ENCODE measurements around the gene ABAT. TPM values are rescaled to one million over a fixed set of nuclear protein-coding genes. Genes with fewer than 3 reads are reported as not detected.
A peak's percentile ranks its signal among the peaks of the same experiment; 100 is the strongest.

The ABAT gene
- total and polyA plus RNA-seq, 2 of the 8 experiments (the other 6 are each of a cell fraction or from before 2014, with no cell fraction given): 6.4 to 8.4 TPM

GRCh38 chr16:8736123-8736668, 61.8 kb downstream of the ABAT start:
- Histone ChIP-seq H2AK5ac (ENCODE audit: low read depth, low read length) (no peak overlapping the region), H3K18ac (ENCODE audit: extremely low read depth, low read length) (no peak overlapping the region), H4K20me1 (replicated peaks in 1 of 2; ENCODE audit: control insufficient read depth in 1 of 2, insufficient read depth in 2 of 2, low read length in 2 of 2) (no peaks in the 10 kb centered on the region), H4K8ac (ENCODE audit: extremely low read depth, insufficient read depth, low read length) (no peak overlapping the region), H3K4me1 (replicated peaks in 1 of 4; ENCODE audit: control insufficient read depth in 3 of 4, insufficient read depth in 4 of 4, low read length in 3 of 4) (peaks cover 0 to 3% (median 0%) of the 10 kb centered on the region in 4 experiments; a peak in 2 of 7 replicates), H4K91ac (replicated peaks; ENCODE audit: insufficient read length, low read length) (no peak overlapping the region), H3K23ac (ENCODE audit: insufficient read length) (no peak overlapping the region), H3K79me1 (ENCODE audit: low read depth, low read length) (no peaks in the 10 kb centered on the region), H2BK5ac (ENCODE audit: low read depth, low read length) (no peak overlapping the region), H4K5ac (ENCODE audit: insufficient read length, low read depth, low read length) (no peak overlapping the region), H3K9me3 (ENCODE audit: insufficient read depth in 2 of 2, low read depth in 1 of 2, low read length in 1 of 2) (peaks cover 8 to 11% of the 10 kb centered on the region in 2 experiments; a peak in 3 of 4 replicates), H3K4me3 (ENCODE audit: extremely low read depth in 1 of 4, insufficient read depth in 2 of 4, low read depth in 3 of 4, low read length in 4 of 4) (no peak overlapping the region), H3K27ac (ENCODE audit: low read depth, low read length) (no peak overlapping the region), H3K79me2 (ENCODE audit: control insufficient read depth in 1 of 2, insufficient read depth in 2 of 2, low read length in 2 of 2) (no peaks in the 10 kb centered on the region), H3K4me2 (ENCODE audit: insufficient read depth in 1 of 2, low read depth in 2 of 2, low read length in 2 of 2) (no peak overlapping the region), H2AFZ (ENCODE audit: low read length) (no peak overlapping the region), H3K36me3 (ENCODE audit: control insufficient read depth in 2 of 4, insufficient read depth in 4 of 4, low read length in 3 of 4) (no peaks in the 10 kb centered on the region), H3K27me3 (replicated peaks in 1 of 4; ENCODE audit: control insufficient read depth in 3 of 4, extremely low read depth in 1 of 4, insufficient read depth in 3 of 4, low read length in 3 of 4) (no peaks in the 10 kb centered on the region), H3K23me2 (ENCODE audit: low read depth, low read length) (no peaks in the 10 kb centered on the region), H3K56ac (replicated peaks; ENCODE audit: insufficient read length, low read depth, low read length) (no peak overlapping the region), H2BK12ac (ENCODE audit: low read depth, low read length) (0 out of 2 replicates have a peak overlapping the region, but pooled peaks have one; percentile 17), H2BK15ac (ENCODE audit: low read length) (no peak overlapping the region), H2BK20ac (ENCODE audit: low read length) (no peak overlapping the region), H3K9ac (replicated peaks in 1 of 4; ENCODE audit: extremely low read depth in 1 of 4, low read depth in 3 of 4, low read length in 3 of 4) (no peak overlapping the region), H3K4ac (replicated peaks; ENCODE audit: insufficient read length, low read depth, low read length) (no peak overlapping the region), H3K14ac (ENCODE audit: insufficient read length) (no peak overlapping the region), H2BK120ac (replicated peaks; ENCODE audit: low read depth, low read length) (no peak overlapping the region)
- no peak for TF ChIP-seq CBX8 (IDR thresholded peaks at IDR 0.05; ENCODE audit: borderline replicate concordance, low read depth, low read length)
- TF ChIP-seq SP4 (IDR thresholded peaks at IDR 0.05; ENCODE audit: low read length): no peak
- no peak for TF ChIP-seq SUZ12 (IDR thresholded peaks at IDR 0.05; ENCODE audit: low read length)
- TF ChIP-seq SRF (IDR thresholded peaks at IDR 0.05; ENCODE audit: low read depth, low read length): no peak
- TF ChIP-seq BCL11A (IDR thresholded peaks at IDR 0.05; ENCODE audit: low read depth in 2 of 2, low read length in 2 of 2): no peak
- no peak for TF ChIP-seq RBBP5 (IDR thresholded peaks at IDR 0.05; ENCODE audit: borderline replicate concordance, low read depth, low read length)
- TF ChIP-seq JUND (IDR thresholded peaks at IDR 0.05; ENCODE audit: low read length): no peak
- no peak for TF ChIP-seq RFX5 (IDR thresholded peaks at IDR 0.05; ENCODE audit: borderline replicate concordance, low read depth, low read length)
- no peak for TF ChIP-seq SP2 (IDR thresholded peaks at IDR 0.05; ENCODE audit: low read length)
- TF ChIP-seq SP1 (IDR thresholded peaks at IDR 0.05; ENCODE audit: low read depth, low read length): no peak
- ChIA-PET POLR2A (ENCODE audit: partially characterized antibody) (no interaction called here), CTCF (ENCODE audit: partially characterized antibody) (no interaction called here)
- DNase-seq (ENCODE audit: low read depth in 1 of 2, low spot score in 2 of 2) (no peak), FAIRE-seq (no peak)
- WGBS, 2 experiments (ENCODE audit: extremely low coverage in 1 of 2, insufficient coverage in 1 of 2, insufficient read length in 1 of 2, insufficient replicate concordance in 2 of 2, low coverage in 1 of 2, low lambda C conversion rate in 2 of 2, missing lambda C conversion rate in 1 of 2): 85% methylated on average over 9 of the region's 9 CpGs; no CpG with 5 or more reads in 1 of the 2 experiments
